Measurements from ENCODE around the gene PCNX3. TPM values are rescaled to one million over a fixed set of nuclear protein-coding genes. Genes with fewer than 3 reads are reported as not detected.

The PCNX3 gene
- total and polyA plus RNA-seq, 2 of the 13 experiments (the other 11 are each of a cell fraction or from before 2014, with no cell fraction given) = 16.2 to 23.0 TPM

- TF ChIP-seq HDAC2 (CRISPR knock-in tag; IDR thresholded peaks at IDR 0.05) = peak; percentile 21; the same call in 1 of the 2 replicates
- TF ChIP-seq TFE3 (CRISPR knock-in tag; IDR thresholded peaks at IDR 0.05) = no peak; the same call in 1 of the 2 replicates
- no peak for TF ChIP-seq ZNF282 (IDR thresholded peaks at IDR 0.05; ENCODE audit: partially characterized antibody)
- no peak for TF ChIP-seq DDIT3 (CRISPR knock-in tag; IDR thresholded peaks at IDR 0.05)
- 0 out of 2 replicates have a peak, but pooled peaks have one; percentile 54 for TF ChIP-seq ZBTB25 (CRISPR knock-in tag; IDR thresholded peaks at IDR 0.05)
- no peak for TF ChIP-seq RNF219 (CRISPR knock-in tag; IDR thresholded peaks at IDR 0.05)
- TF ChIP-seq SIX1 (CRISPR knock-in tag; IDR thresholded peaks at IDR 0.05; ENCODE audit: borderline replicate concordance) = no peak; the same call in 1 of the 2 replicates
- no peak for TF ChIP-seq RFX3 (CRISPR knock-in tag; IDR thresholded peaks at IDR 0.05)
- TF ChIP-seq CENPBD1 (CRISPR knock-in tag; IDR thresholded peaks at IDR 0.05; ENCODE audit: borderline replicate concordance, low read depth) = no peak
- peak; percentile 67 for TF ChIP-seq POLR2AphosphoS5 (IDR thresholded peaks at IDR 0.05; ENCODE audit: low read depth, low read length)
- TF ChIP-seq FOXC1 (CRISPR knock-in tag; IDR thresholded peaks at IDR 0.05; ENCODE audit: borderline replicate concordance) = 0 out of 2 replicates have a peak, but pooled peaks have one; percentile 24
- no peak for TF ChIP-seq NAIF1 (CRISPR knock-in tag; IDR thresholded peaks at IDR 0.05; ENCODE audit: borderline replicate concordance)
- TF ChIP-seq ZXDC (CRISPR knock-in tag; IDR thresholded peaks at IDR 0.05) = no peak
- TF ChIP-seq REPIN1 (CRISPR knock-in tag; IDR thresholded peaks at IDR 0.05; ENCODE audit: borderline replicate concordance, low read depth) = no peak
- no peak for TF ChIP-seq ZNF710 (CRISPR knock-in tag; IDR thresholded peaks at IDR 0.05; ENCODE audit: borderline replicate concordance)
- no peak for TF ChIP-seq RFX5 (IDR thresholded peaks at IDR 0.05; ENCODE audit: low read depth, low read length)
- peak; percentile 74; the same call in 1 of the 2 replicates for TF ChIP-seq KLF12 (CRISPR knock-in tag; IDR thresholded peaks at IDR 0.05; ENCODE audit: borderline replicate concordance)
- peak; percentile 98 for TF ChIP-seq AGO2 (optimal IDR thresholded peaks at IDR 0.05; ENCODE audit: low read depth, low read length)
Observed at GRCh38 chr11:65652511-65653228, 37.1 kb downstream of the PCNX3 start (continued).
